ENCODE results near the gene CNFN.

The CNFN gene

GRCh38 chr19:42375415-42376176 lies 14.5 kb downstream of the CNFN start:
- no peak for DNase-seq (ENCODE audit: low read depth)
- TF ChIP-seq CTCF (IDR thresholded peaks at IDR 0.05; ENCODE audit: low read length, missing control alignments): no peak
- no peak overlapping the region for H3K4me3 ChIP-seq (replicated peaks; ENCODE audit: low read depth, low read length)

GRCh38 chr19:42374826-42375376 lies 15.2 kb downstream of the CNFN start:
- H3K4me3 ChIP-seq (replicated peaks; ENCODE audit: low read depth, low read length): no peak overlapping the region
- no peak for TF ChIP-seq CTCF (IDR thresholded peaks at IDR 0.05; ENCODE audit: low read length, missing control alignments)
- DNase-seq (ENCODE audit: low read depth): no peak

GRCh38 chr19:42370626-42371175 lies 19.4 kb downstream of the CNFN start:
- no peak for DNase-seq (ENCODE audit: low read depth)
- no peak for TF ChIP-seq CTCF (IDR thresholded peaks at IDR 0.05; ENCODE audit: low read length, missing control alignments)
- no peak overlapping the region for H3K4me3 ChIP-seq (replicated peaks; ENCODE audit: low read depth, low read length)

GRCh38 chr19:42370068-42370520 lies 20.0 kb downstream of the CNFN start:
- TF ChIP-seq CTCF (IDR thresholded peaks at IDR 0.05; ENCODE audit: low read length, missing control alignments): no peak
- DNase-seq (ENCODE audit: low read depth): no peak
- H3K4me3 ChIP-seq (replicated peaks; ENCODE audit: low read depth, low read length): no peak overlapping the region

GRCh38 chr19:42369433-42370067 lies 20.5 kb downstream of the CNFN start:
- DNase-seq (ENCODE audit: low read depth): no peak
- H3K4me3 ChIP-seq (replicated peaks; ENCODE audit: low read depth, low read length): no peak overlapping the region
- no peak for TF ChIP-seq CTCF (IDR thresholded peaks at IDR 0.05; ENCODE audit: low read length, missing control alignments)

- no peak for DNase-seq (ENCODE audit: low read depth)
These were observed 21.3 kb downstream of the CNFN start for GRCh38 chr19:42368765-42369164.

More at GRCh38 chr19:42368765-42369164, 21.3 kb downstream of the CNFN start:
- H3K4me3 ChIP-seq (replicated peaks; ENCODE audit: low read depth, low read length): no peak overlapping the region
- no peak for TF ChIP-seq CTCF (IDR thresholded peaks at IDR 0.05; ENCODE audit: low read length, missing control alignments)

Data from fibroblast of pulmonary artery (primary cell).